H1 (cell line): ENCODE measurements around the gene CCS. TPM values are rescaled to one million over a fixed set of nuclear protein-coding genes. Genes with fewer than 3 reads are reported as not detected.

ENCODE experiments used
- CTCF ChIA-PET: fragments of 300-600 bp; sonication (Branson Sonifier 250); formaldehyde crosslinking; loops from one replicate; lab custom pipeline; 2021; ENCODE audit not compliant: partially characterized antibody; lab: Charles Lee
- POLR2A ChIA-PET: fragments of 300-600 bp; sonication (Branson Sonifier 250); formaldehyde crosslinking; loops from one replicate; lab custom pipeline; 2021; ENCODE audit warnings: inconsistent platforms; ENCODE audit not compliant: partially characterized antibody; lab: Charles Lee
- DNase-seq, 2 experiments: peaks; one replicate each; pipeline versions ENCODE4 v3.0.0 to v3.0.0-alpha.2; 2010 to 2022; ENCODE audit warnings: low spot score in 2 of 2, low read depth in 1 of 2, mixed read lengths in 1 of 2
- FAIRE-seq: peaks from 2 replicates; lab custom pipeline; 2011; peaks lifted over from hg19 to GRCh38; lab: Jason Lieb, UNC
- H2AFZ ChIP-seq: 2 replicates; pipeline ENCODE4 v1.8.1; 2012; ENCODE audit warnings: low read length, inconsistent platforms
- H2AK5ac ChIP-seq: 2 replicates; pipeline ENCODE4 v1.6.1; 2013; ENCODE audit warnings: low read depth, low read length
- H2BK120ac ChIP-seq: replicated peaks from 2 replicates; pipeline ENCODE3; 2013; ENCODE audit warnings: low read depth, low read length, inconsistent platforms
- H2BK12ac ChIP-seq: 2 replicates; pipeline ENCODE4 v1.6.1; 2013; ENCODE audit warnings: low read depth, low read length
- H2BK15ac ChIP-seq: 2 replicates; pipeline ENCODE4 v1.6.1; 2013; ENCODE audit warnings: low read length
- H2BK20ac ChIP-seq: 2 replicates; pipeline ENCODE4 v1.6.1; 2013; ENCODE audit warnings: low read length
- H2BK5ac ChIP-seq: 2 replicates; pipeline ENCODE4 v1.6.1; 2013; ENCODE audit warnings: low read depth, low read length
- H3K14ac ChIP-seq: 2 replicates; pipeline ENCODE4 v1.6.1; 2013; ENCODE audit warnings: inconsistent platforms; ENCODE audit not compliant: insufficient read length
- H3K18ac ChIP-seq: 2 replicates; pipeline ENCODE4 v1.6.1; 2013; ENCODE audit warnings: low read length; ENCODE audit errors: extremely low read depth
- H3K23ac ChIP-seq: 2 replicates; pipeline ENCODE4 v1.6.1; 2013; ENCODE audit warnings: inconsistent platforms; ENCODE audit not compliant: insufficient read length
- H3K23me2 ChIP-seq: 2 replicates; pipeline ENCODE4 v1.6.1; 2013; ENCODE audit warnings: low read depth, low read length
- H3K27ac ChIP-seq: 2 replicates; pipeline ENCODE4 v1.6.1; 2011; ENCODE audit warnings: low read depth, low read length, inconsistent platforms
- H3K27me3 ChIP-seq, 4 experiments: replicated peaks in 1 of 4; 1 replicate in 1 of 4; 2 replicates in 3 of 4; pipeline versions ENCODE4 v1.6.1 to v1.8.1; 2011 to 2013; ENCODE audit warnings: low read length in 3 of 4, mild to moderate bottlenecking in 3 of 4, inconsistent platforms in 2 of 4, mixed read lengths in 2 of 4, moderate library complexity in 1 of 4; ENCODE audit not compliant: control insufficient read depth in 3 of 4, insufficient read depth in 3 of 4; ENCODE audit errors: extremely low read depth in 1 of 4
- H3K36me3 ChIP-seq, 4 experiments: 2 replicates each; pipeline versions ENCODE4 v1.6.1 to v1.8.1; 2011 to 2013; ENCODE audit warnings: mild to moderate bottlenecking in 4 of 4, low read length in 3 of 4, moderate library complexity in 2 of 4, control low read depth in 1 of 4, inconsistent platforms in 1 of 4; ENCODE audit not compliant: insufficient read depth in 4 of 4, control insufficient read depth in 2 of 4
- H3K4ac ChIP-seq: replicated peaks from 2 replicates; pipeline ENCODE3; 2013; ENCODE audit warnings: low read length, low read depth, mixed read lengths, inconsistent platforms; ENCODE audit not compliant: insufficient read length
- H3K4me1 ChIP-seq, 4 experiments: replicated peaks in 1 of 4; 1 replicate in 1 of 4; 2 replicates in 3 of 4; pipeline versions ENCODE4 v1.6.1 to v1.8.1; 2011 to 2013; ENCODE audit warnings: low read length in 3 of 4, inconsistent platforms in 2 of 4, mixed read lengths in 1 of 4; ENCODE audit not compliant: insufficient read depth in 4 of 4, control insufficient read depth in 3 of 4
- H3K4me2 ChIP-seq, 2 experiments: 2 replicates each; pipeline versions ENCODE4 v1.6.1 to v1.8.1; 2011 to 2013; ENCODE audit warnings: low read depth in 2 of 2, low read length in 2 of 2, control low read depth in 1 of 2, inconsistent platforms in 1 of 2, mild to moderate bottlenecking in 1 of 2; ENCODE audit not compliant: insufficient read depth in 1 of 2
- H3K4me3 ChIP-seq, 4 experiments: fragments of 200-600, 300-600 bp in 1 of 4; sonication (generic), shearing (Covaris generic), sonication (Bioruptor Twin) in 1 of 4; 2 replicates each; pipeline versions ENCODE4 v1.5.1 to v1.8.1; 2011 to 2016; ENCODE audit warnings: low read length in 4 of 4, low read depth in 3 of 4, control low read depth in 2 of 4, inconsistent platforms in 2 of 4, mild to moderate bottlenecking in 2 of 4, mixed read lengths in 1 of 4, moderate library complexity in 1 of 4; ENCODE audit not compliant: insufficient read depth in 2 of 4; ENCODE audit errors: extremely low read depth in 1 of 4
- H3K56ac ChIP-seq: replicated peaks from 2 replicates; pipeline ENCODE3; 2013; ENCODE audit warnings: low read depth, mild to moderate bottlenecking, mixed read lengths, low read length, inconsistent platforms; ENCODE audit not compliant: insufficient read length
- H3K79me1 ChIP-seq: 2 replicates; pipeline ENCODE4 v1.6.1; 2013; ENCODE audit warnings: low read depth, low read length, control low read depth
- H3K79me2 ChIP-seq, 2 experiments: 2 replicates each; pipeline versions ENCODE4 v1.6.1 to v1.8.1; 2012 to 2013; ENCODE audit warnings: low read length in 2 of 2, mild to moderate bottlenecking in 2 of 2, inconsistent platforms in 1 of 2; ENCODE audit not compliant: insufficient read depth in 2 of 2, control insufficient read depth in 1 of 2
- H3K9ac ChIP-seq, 4 experiments: replicated peaks in 1 of 4; 1 replicate in 1 of 4; 2 replicates in 3 of 4; pipeline versions ENCODE4 v1.6.1 to v1.8.1; 2011 to 2013; ENCODE audit warnings: low read depth in 3 of 4, low read length in 3 of 4, control low read depth in 2 of 4, mild to moderate bottlenecking in 2 of 4, moderate library complexity in 2 of 4, inconsistent platforms in 1 of 4; ENCODE audit errors: extremely low read depth in 1 of 4
- H3K9me3 ChIP-seq, 2 experiments: 2 replicates each; pipeline versions ENCODE4 v1.6.1 to v1.8.1; 2012 to 2013; ENCODE audit warnings: mild to moderate bottlenecking in 2 of 2, moderate library complexity in 2 of 2, control low read depth in 1 of 2, inconsistent platforms in 1 of 2, low read depth in 1 of 2, low read length in 1 of 2, mixed read lengths in 1 of 2; ENCODE audit not compliant: insufficient read depth in 2 of 2
- H4K20me1 ChIP-seq, 2 experiments: replicated peaks in 1 of 2; 2 replicates each; pipeline versions ENCODE3 to v1.8.1; 2011 to 2013; ENCODE audit warnings: inconsistent platforms in 2 of 2, low read length in 2 of 2, mild to moderate bottlenecking in 1 of 2; ENCODE audit not compliant: insufficient read depth in 2 of 2, control insufficient read depth in 1 of 2
- H4K5ac ChIP-seq: 2 replicates; pipeline ENCODE4 v1.6.1; 2013; ENCODE audit warnings: low read length, low read depth, mixed read lengths, inconsistent platforms; ENCODE audit not compliant: insufficient read length
- H4K8ac ChIP-seq: 2 replicates; pipeline ENCODE4 v1.8.0; 2013; ENCODE audit warnings: mild to moderate bottlenecking, moderate library complexity, low read length, inconsistent platforms; ENCODE audit not compliant: insufficient read depth; ENCODE audit errors: extremely low read depth
- H4K91ac ChIP-seq: replicated peaks from 2 replicates; pipeline ENCODE3; 2013; ENCODE audit warnings: low read length, mixed read lengths, inconsistent platforms; ENCODE audit not compliant: insufficient read length
- BCL11A ChIP-seq, 2 experiments: IDR thresholded peaks; one replicate each; pipeline ENCODE4 v1.6.1; 2011; ENCODE audit warnings: low read depth in 2 of 2, low read length in 2 of 2, mild to moderate bottlenecking in 2 of 2
- BRCA1 ChIP-seq: IDR thresholded peaks from 2 replicates; pipeline ENCODE4 v1.6.1; 2012; ENCODE audit warnings: low read depth, low read length, improper control_type of control experiment
- CREB1 ChIP-seq: IDR thresholded peaks from 2 replicates; pipeline ENCODE4 v1.6.1; 2012; ENCODE audit warnings: inconsistent platforms
- EGR1 ChIP-seq: IDR thresholded peaks from 2 replicates; pipeline ENCODE4 v1.6.1; 2011; ENCODE audit warnings: low read depth, low read length, borderline replicate concordance
- JUN ChIP-seq: IDR thresholded peaks from 2 replicates; pipeline ENCODE4 v1.6.1; 2011; ENCODE audit warnings: low read depth, mild to moderate bottlenecking, improper control_type of control experiment, low read length
- MAFK ChIP-seq: IDR thresholded peaks from 2 replicates; pipeline ENCODE4 v1.6.1; 2012; ENCODE audit warnings: low read depth, mild to moderate bottlenecking, improper control_type of control experiment, low read length
- MAX ChIP-seq: IDR thresholded peaks from 2 replicates; pipeline ENCODE4 v1.6.1; 2012; ENCODE audit warnings: inconsistent platforms
- RBBP5 ChIP-seq: IDR thresholded peaks from 2 replicates; pipeline ENCODE4 v1.7.1; 2012; ENCODE audit warnings: low read depth, mild to moderate bottlenecking, inconsistent platforms, low read length, moderate library complexity, borderline replicate concordance
- SIRT6 ChIP-seq: IDR thresholded peaks from one replicate; pipeline ENCODE4 v1.7.1; 2012; ENCODE audit warnings: low read length, inconsistent platforms
- SUZ12 ChIP-seq: fragments of 200-600 bp; sonication (generic); IDR thresholded peaks from 2 replicates; pipeline ENCODE4 v1.6.1; 2012; ENCODE audit warnings: mild to moderate bottlenecking, inconsistent platforms, low read length, moderate library complexity, mixed read lengths
- TAF1 ChIP-seq: IDR thresholded peaks from 2 replicates; pipeline ENCODE4 v1.6.1; 2011; ENCODE audit warnings: mild to moderate bottlenecking, low read depth, low read length
- TEAD4 ChIP-seq: IDR thresholded peaks from 2 replicates; pipeline ENCODE4 v1.6.1; 2012; ENCODE audit warnings: low read depth, low read length, inconsistent platforms, mixed read lengths
- USF2 ChIP-seq: IDR thresholded peaks from 2 replicates; pipeline ENCODE4 v1.6.1; 2011; ENCODE audit warnings: low read length, improper control_type of control experiment
- WGBS, 2 experiments: shearing (Covaris generic) in 1 of 2; methylation state at CpG; one replicate each; pipeline versions ENCODE4 v1.1.6 to v1.1.7; 2013 to 2015; ENCODE audit warnings: low lambda C conversion rate in 2 of 2, mixed read lengths in 2 of 2, inconsistent platforms in 1 of 2, low coverage in 1 of 2, missing lambda C conversion rate in 1 of 2; ENCODE audit not compliant: insufficient replicate concordance in 2 of 2, insufficient coverage in 1 of 2, insufficient read length in 1 of 2; ENCODE audit errors: extremely low coverage in 1 of 2, missing lambda C conversion rate in 1 of 2; 5-methylcytosine and 5-hydroxymethylcytosine counted together
- polyA plus RNA-seq, 7 experiments: library from polyadenylated mRNA; depleted of rRNA in 3 of 7; stranded (reverse) in 5 of 7; unstranded in 2 of 7; fragments of >200 nt in 5 of 7; fragments of 200-250 nt in 2 of 7; gene quantifications; 1 replicate in 5 of 7; 2 replicates in 1 of 7; 4 replicates in 1 of 7; pipeline versions ENCODE4 v1.2.1 to v1.2.3, GENCODE V29; 2011 to 2013; ENCODE audit warnings: missing spikeins in 2 of 7, mixed read lengths in 2 of 7
- total RNA-seq: library from RNA; stranded (reverse); fragmentation: NEBNext Ultra II Directional; extraction: Animal tissue kit (Norgen Biotek cat#: 25700); gene quantifications from 2 replicates; pipeline ENCODE4 v1.2.1, GENCODE V29; 2021

CCS gene
- total and polyA plus RNA-seq, 2 of the 8 experiments (the other 6 are each of a cell fraction or from before 2014, with no cell fraction given), result 37.1 to 37.7 TPM

GRCh38 chr11:66556086-66556485 lies 36.9 kb upstream of the CCS start:
- Histone ChIP-seq H3K4me3 (no peak overlapping the region), H3K14ac (no peak overlapping the region), H3K79me1 (no peaks in the 10 kb centered on the region), H3K9ac (no peak overlapping the region), H2BK120ac (no peak overlapping the region), H3K4me2 (no peak overlapping the region), H2BK15ac (no peak overlapping the region), H2BK12ac (no peak overlapping the region), H3K79me2 (no peaks in the 10 kb centered on the region), H2AFZ (no peak overlapping the region), H2BK5ac (no peak overlapping the region), H4K5ac (no peak overlapping the region), H2AK5ac (no peak overlapping the region), H3K56ac (no peak overlapping the region), H3K9me3 (no peaks in the 10 kb centered on the region), H4K20me1 (peaks cover 0 to 5% of the 10 kb centered on the region in 2 experiments), H3K4me1 (peaks cover 0 to 2% (median 0%) of the 10 kb centered on the region in 4 experiments; a peak in 1 of 7 replicates), H3K23ac (no peak overlapping the region), H3K18ac (no peak overlapping the region), H3K36me3 (peaks cover 21 to 43% (median 34%) of the 10 kb centered on the region in 4 experiments), H4K91ac (no peak overlapping the region), H3K4ac (no peak overlapping the region), H3K23me2 (no peaks in the 10 kb centered on the region), H3K27me3 (no peaks in the 10 kb centered on the region), H2BK20ac (no peak overlapping the region), H4K8ac (no peak overlapping the region), H3K27ac (no peak overlapping the region)
- TF ChIP-seq MAFK (no peak), EGR1 (no peak), SUZ12 (no peak), BCL11A (IDR thresholded peaks at IDR 0.05; ENCODE audit: low read depth in 2 of 2, low read length in 2 of 2) (no peak), JUN (no peak), TEAD4 (no peak), CREB1 (no peak), MAX (no peak), TAF1 (no peak), BRCA1 (no peak), RBBP5 (no peak), SIRT6 (no peak), USF2 (no peak)
- CTCF ChIA-PET, result interaction anchor here (1.1 kb wide), 1 partner anchor 63 kb away, joined by 3 read pairs; no protein-coding TSS in a partner anchor
- no peak for DNase-seq
- WGBS, 2 experiments, result 96% methylated on average over 7 of the region's 7 CpGs; no CpG with 5 or more reads in 1 of the 2 experiments
- FAIRE-seq, result no peak
- POLR2A ChIA-PET, result interaction anchor here (1.3 to 3.6 kb wide), 4 partner anchors 9 to 62 kb away, joined by 3 to 15 read pairs (median 5); partner anchors contain the start of genes ACTN3 and ZDHHC24
